Neural cell (in vitro differentiated cells): ENCODE data around the gene TMTC1. TPM values are rescaled to one million over a fixed set of nuclear protein-coding genes. Genes with fewer than 3 reads are reported as not detected.

Source experiments
- H2AFZ ChIP-seq: fragments of 200-600, 300-800 bp; sonication (generic), shearing (Covaris generic); 2 replicates; pipeline ENCODE4 v1.6.0; 2014; ENCODE audit warnings: low read depth, mild to moderate bottlenecking, antibody characterized with exemption, low read length, moderate library complexity
- H3F3A ChIP-seq: fragments of 200-600 bp; shearing (Covaris generic); 2 replicates; pipeline ENCODE4 v1.6.1; 2016; ENCODE audit warnings: mild to moderate bottlenecking, moderate library complexity, mixed read lengths, antibody characterized with exemption, low read length; ENCODE audit not compliant: insufficient read depth, poor library complexity, severe bottlenecking
- H3K27ac ChIP-seq: fragments of 200-600, 300-800 bp; sonication (generic), shearing (Covaris generic); 2 replicates; pipeline ENCODE4 v1.5.1; 2014; ENCODE audit warnings: mild to moderate bottlenecking, low read length, moderate library complexity
- H3K27me3 ChIP-seq: fragments of 300-800, 200-600 bp; sonication (generic), shearing (Covaris generic); 2 replicates; pipeline ENCODE4 v1.6.0; 2014; ENCODE audit warnings: mild to moderate bottlenecking, low read depth, low read length, moderate library complexity; ENCODE audit not compliant: insufficient read depth
- H3K36me3 ChIP-seq: fragments of 300-800, 200-600 bp; sonication (generic), shearing (Covaris generic); 2 replicates; pipeline ENCODE4 v1.5.1; 2014; ENCODE audit warnings: mild to moderate bottlenecking, antibody characterized with exemption, low read length, moderate library complexity; ENCODE audit not compliant: insufficient read depth
- H3K4me2 ChIP-seq: fragments of 300-800, 200-600 bp; sonication (generic), shearing (Covaris generic); 2 replicates; pipeline ENCODE4 v1.6.0; 2014; ENCODE audit warnings: mild to moderate bottlenecking, low read length
- H3K4me3 ChIP-seq: fragments of 300-800, 200-600 bp; sonication (generic), shearing (Covaris generic); 2 replicates; pipeline ENCODE4 v1.5.1; 2014; ENCODE audit warnings: mild to moderate bottlenecking, low read length, moderate library complexity
- H3K79me2 ChIP-seq: fragments of 200-600 bp; shearing (Covaris generic); replicated peaks from 2 replicates; pipeline ENCODE4 v1.6.0; 2014; ENCODE audit warnings: mild to moderate bottlenecking, low read length, moderate library complexity; ENCODE audit not compliant: insufficient read depth
- H3K9ac ChIP-seq: fragments of 300-800, 200-600 bp; sonication (generic), shearing (Covaris generic); 2 replicates; pipeline ENCODE4 v1.6.1; 2016; ENCODE audit warnings: mild to moderate bottlenecking, low read length, mixed read lengths
- H3K9me2 ChIP-seq: fragments of 200-600 bp; shearing (Covaris generic); 2 replicates; pipeline ENCODE4 v1.6.1; 2016; ENCODE audit warnings: mild to moderate bottlenecking, low read length, mixed read lengths; ENCODE audit not compliant: insufficient read depth
- H3K9me3 ChIP-seq: fragments of 200-600, 300-800 bp; sonication (generic), shearing (Covaris generic); 2 replicates; pipeline ENCODE4 v1.6.1; 2016; ENCODE audit warnings: mild to moderate bottlenecking, mixed run types, low read length, moderate library complexity, mixed read lengths
- H4K20me1 ChIP-seq: fragments of 200-600 bp; shearing (Covaris generic); 2 replicates; pipeline ENCODE4 v1.6.1; 2016; ENCODE audit warnings: mild to moderate bottlenecking, mixed run types; ENCODE audit not compliant: insufficient read depth
- CTCF ChIP-seq: fragments of 450-650 bp; IDR thresholded peaks from 2 replicates; pipeline ENCODE4 v1.5.1; 2014; ENCODE audit warnings: antibody characterized with exemption, mild to moderate bottlenecking, moderate library complexity; ENCODE audit not compliant: poor library complexity, severe bottlenecking
- EP300 ChIP-seq: fragments of 450-650 bp; conservative IDR thresholded peaks from 2 replicates; pipeline ENCODE4 v1.6.1; 2014; ENCODE audit warnings: antibody characterized with exemption, mild to moderate bottlenecking, moderate library complexity; ENCODE audit not compliant: poor library complexity, severe bottlenecking
- EZH2 ChIP-seq: fragments of 200-600, 300-800 bp; shearing (Covaris generic), sonication (generic); IDR thresholded peaks from 2 replicates; pipeline ENCODE4 v1.6.1; 2014; ENCODE audit warnings: antibody characterized with exemption, low read length, borderline replicate concordance, mild to moderate bottlenecking; ENCODE audit not compliant: insufficient read depth, poor library complexity, severe bottlenecking
- MXI1 ChIP-seq: fragments of 450-650 bp; conservative IDR thresholded peaks from 2 replicates; pipeline ENCODE4 v1.6.1; 2014; ENCODE audit warnings: antibody characterized with exemption, mild to moderate bottlenecking; ENCODE audit not compliant: poor library complexity, severe bottlenecking
- POLR2AphosphoS5 ChIP-seq: IDR thresholded peaks from 2 replicates; pipeline ENCODE4 v1.6.1; 2012
- RAD21 ChIP-seq: fragments of 450-650 bp; conservative IDR thresholded peaks from 2 replicates; pipeline ENCODE4 v1.6.1; 2014; ENCODE audit warnings: antibody characterized with exemption, mild to moderate bottlenecking, moderate library complexity
- REST ChIP-seq: IDR thresholded peaks from 2 replicates; pipeline ENCODE4 v1.6.1; 2012; ENCODE audit warnings: borderline replicate concordance
- SMC3 ChIP-seq: fragments of 450-650 bp; conservative IDR thresholded peaks from 2 replicates; pipeline ENCODE4 v1.6.1; 2014; ENCODE audit warnings: antibody characterized with exemption, mild to moderate bottlenecking, moderate library complexity; ENCODE audit not compliant: poor library complexity
- TAF1 ChIP-seq: IDR thresholded peaks from 2 replicates; pipeline ENCODE4 v1.6.1; 2012; ENCODE audit warnings: low read depth
- polyA plus RNA-seq: library from polyadenylated mRNA; depleted of rRNA; stranded (reverse); fragments of >200 nt; gene quantifications from 2 replicates; pipeline ENCODE4 v1.2.3, GENCODE V29; 2014

The TMTC1 gene
- polyA plus RNA-seq, 1 donor from 2014 or later = 10.0 TPM

GRCh38 chr12:29611906-29612305 lies 171.8 kb downstream of the TMTC1 start:
- TF ChIP-seq CTCF = no peak
- no peak for TF ChIP-seq EP300
- TF ChIP-seq REST = no peak
- Histone ChIP-seq H3K9me3 (no peaks in the 10 kb centered on the region), H4K20me1 (no peaks in the 10 kb centered on the region), H3K79me2 (no peaks in the 10 kb centered on the region), H2AFZ (no peak overlapping the region), H3K4me2 (no peak overlapping the region), H3K36me3 (no peaks in the 10 kb centered on the region), H3K27me3 (no peaks in the 10 kb centered on the region), H3K4me3 (no peak overlapping the region), H3K27ac (no peak overlapping the region), H3K9ac (no peak overlapping the region), H3K9me2 (no peaks in the 10 kb centered on the region), H3F3A (no peaks in the 10 kb centered on the region)

- Histone ChIP-seq H3K36me3 (no peaks in the 10 kb centered on the region), H4K20me1 (no peaks in the 10 kb centered on the region), H3K27ac (no peak overlapping the region), H3K27me3 (no peaks in the 10 kb centered on the region), H3K4me2 (no peak overlapping the region), H3K79me2 (no peaks in the 10 kb centered on the region), H2AFZ (no peak overlapping the region), H3K9me3 (no peaks in the 10 kb centered on the region), H3K9me2 (no peaks in the 10 kb centered on the region), H3F3A (no peaks in the 10 kb centered on the region), H3K9ac (no peak overlapping the region), H3K4me3 (no peak overlapping the region)
- TF ChIP-seq SMC3 (no peak), CTCF (no peak), RAD21 (no peak), POLR2AphosphoS5 (no peak), REST (no peak), EZH2 (no peak), TAF1 (no peak), MXI1 (no peak), EP300 (no peak)
These were observed 173.1 kb downstream of the TMTC1 start for GRCh38 chr12:29610473-29611170.
